HG03103 (cell line): ENCODE data around the gene OTX1.

Experiments used
- ATAC-seq: cut with Tn5 transposase; IDR thresholded peaks from one replicate; pipeline ENCODE4 v1.9.1; 2021; ENCODE audit warnings: low read depth; ENCODE audit not compliant: unreplicated experiment

The OTX1 gene

GRCh38 chr2:63104482-63104881, 53.9 kb downstream of the OTX1 start:
- no peak for ATAC-seq
